IPS-NIHi7 (cell line): ENCODE measurements around the gene ADAM29.
"Not testable (repeated sequence)": the region's sequence is repeated elsewhere in the genome, so short reads cannot be mapped to it uniquely, and the experiment has no call there.

Source experiments
- DNase-seq: peaks from one replicate; pipeline ENCODE4 v3.0.0; 2012; ENCODE audit warnings: mixed read lengths; ENCODE audit errors: extremely low spot score

ADAM29 gene

DNA sequence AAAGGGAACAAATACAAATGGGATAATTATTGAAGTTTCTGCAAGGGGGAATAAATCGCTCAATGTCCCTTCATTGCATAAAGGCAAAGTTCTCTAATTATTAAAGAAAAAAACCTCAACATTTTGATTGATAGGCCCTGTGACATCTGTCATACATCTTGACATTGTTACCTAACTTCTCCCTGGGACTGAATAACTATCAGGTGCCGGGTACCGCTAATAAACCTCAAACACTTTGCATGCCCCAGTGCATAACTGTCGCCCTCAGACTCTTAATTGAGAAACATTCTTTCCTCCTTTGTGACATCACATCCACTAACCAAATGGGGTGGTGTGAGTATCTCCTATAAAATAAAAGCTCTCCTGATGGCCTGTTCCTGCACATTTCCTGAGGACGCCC is at the start of gene ADAM29:
ADAM29 (plus strand) TSS at position 301 of the 400 bp plus-strand sequence. CDS start 57,168 bp downstream, outside the sequence.
- DNase-seq = no peak

DNA sequence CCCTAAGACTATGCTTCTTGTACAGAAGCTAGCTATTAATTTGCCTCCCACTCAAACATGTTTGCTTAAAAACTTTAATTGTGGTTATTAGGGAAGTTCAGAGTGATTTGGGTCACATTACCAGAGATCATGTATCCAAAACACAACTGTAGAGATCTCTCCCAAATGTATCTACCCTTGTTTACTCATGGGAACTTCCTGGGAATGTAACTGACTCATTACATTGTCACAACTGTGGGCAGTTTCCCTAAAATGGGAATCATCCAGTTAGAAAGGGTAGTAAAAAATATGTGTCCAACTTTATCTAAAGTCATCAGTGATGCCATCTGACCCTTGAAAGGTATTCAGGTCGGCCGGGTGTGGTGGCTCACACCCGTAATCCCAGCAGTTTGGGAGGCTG is 48.8 kb upstream of the ADAM29 start:
- DNase-seq = no peak

DNA sequence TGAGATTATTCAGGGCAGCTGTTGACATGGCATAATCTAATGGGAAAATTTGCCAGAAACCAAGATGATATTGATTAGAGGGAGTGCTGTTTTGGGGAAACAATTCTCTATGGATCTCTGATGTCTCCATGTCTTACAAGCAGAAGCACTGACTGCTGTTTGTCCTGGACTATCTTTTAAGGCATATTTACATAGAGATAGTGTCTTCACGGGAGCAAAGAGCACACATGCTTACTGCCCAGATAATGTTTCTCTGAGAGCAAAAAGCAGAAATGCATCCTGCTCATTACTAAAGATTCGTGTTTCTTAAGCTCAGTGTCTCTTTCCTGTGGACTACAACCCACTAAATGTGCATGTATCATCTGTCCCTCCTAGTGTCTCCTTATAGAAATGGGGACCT is 47.8 kb upstream of the ADAM29 start:
- no peak for DNase-seq

DNA sequence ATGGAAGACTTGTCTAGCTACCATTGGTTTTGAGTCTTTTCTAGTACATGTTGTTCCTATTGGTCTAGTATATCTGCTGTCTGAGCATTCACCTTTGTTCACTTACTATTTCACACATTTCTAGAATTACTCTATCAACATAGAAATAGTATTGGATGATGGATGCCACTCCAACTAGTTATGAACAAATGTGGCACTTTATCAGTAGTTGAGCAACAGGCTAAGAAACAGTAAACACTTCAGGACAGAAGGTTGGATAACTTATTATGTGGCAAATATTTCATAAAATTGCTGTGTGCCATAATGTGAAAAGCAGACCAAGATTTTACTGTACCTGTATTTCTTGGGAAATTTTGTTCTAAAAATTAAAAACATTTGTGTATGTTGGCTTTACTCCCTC is 46.8 kb upstream of the ADAM29 start:
- no peak for DNase-seq

DNA sequence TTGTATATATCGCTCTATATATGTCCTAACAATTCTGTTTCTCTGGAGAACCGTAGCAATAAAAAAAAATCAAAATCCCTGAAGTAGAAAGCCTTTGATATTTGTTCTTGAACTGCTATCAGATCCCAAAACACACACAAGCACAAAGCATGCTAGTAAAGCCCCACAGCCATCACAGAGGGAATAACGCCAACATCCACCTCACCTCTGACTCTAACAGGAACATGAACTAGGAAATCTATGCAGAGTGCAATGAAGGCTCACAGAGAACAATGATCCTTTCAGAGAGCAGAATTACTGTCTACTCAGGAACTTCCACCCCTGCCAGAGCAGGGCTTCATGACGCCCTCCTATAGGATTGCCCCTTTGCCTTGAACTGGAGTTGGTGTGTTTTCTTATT is 45.0 kb upstream of the ADAM29 start:
- not testable (repeated sequence) for DNase-seq

DNA sequence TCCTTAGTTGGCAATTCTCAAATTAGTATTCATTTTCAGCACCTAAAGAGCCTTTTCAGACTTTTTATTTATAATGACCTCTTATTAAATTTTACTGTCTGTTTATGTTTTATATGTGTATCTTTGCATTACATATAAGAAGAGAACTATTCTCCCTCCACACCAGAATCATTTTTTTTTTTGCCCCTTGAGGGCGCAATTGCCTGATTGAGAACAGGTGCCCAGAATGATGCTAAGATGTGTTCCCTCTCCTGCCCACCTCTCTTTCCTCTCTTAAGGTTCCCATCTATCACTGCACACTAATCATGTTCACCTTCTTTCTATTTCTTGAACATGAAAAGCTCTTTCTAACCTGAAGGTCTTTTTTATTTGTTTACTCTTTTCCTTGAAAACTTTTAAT is 44.2 kb upstream of the ADAM29 start:
- peak; percentile 40 for DNase-seq

DNA sequence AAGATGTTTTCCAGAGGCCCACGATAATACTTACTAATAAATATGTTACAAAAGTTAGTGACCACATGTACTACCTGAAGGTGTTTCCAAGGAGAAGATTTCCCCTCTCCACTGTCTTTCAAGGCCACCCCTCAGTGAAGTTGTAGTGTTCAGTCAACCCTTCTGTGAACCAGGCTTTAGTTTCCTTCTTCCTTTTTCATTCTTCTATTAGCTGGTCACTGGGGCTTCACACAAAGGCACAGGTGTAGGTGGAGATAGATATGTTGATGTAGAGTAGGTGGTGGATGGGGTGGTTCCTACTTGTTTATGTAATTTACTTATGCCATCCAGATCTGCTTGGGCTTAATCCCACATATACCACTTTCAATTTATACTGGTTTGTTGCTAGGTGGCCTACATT is 43.3 kb upstream of the ADAM29 start:
- no peak for DNase-seq

DNA sequence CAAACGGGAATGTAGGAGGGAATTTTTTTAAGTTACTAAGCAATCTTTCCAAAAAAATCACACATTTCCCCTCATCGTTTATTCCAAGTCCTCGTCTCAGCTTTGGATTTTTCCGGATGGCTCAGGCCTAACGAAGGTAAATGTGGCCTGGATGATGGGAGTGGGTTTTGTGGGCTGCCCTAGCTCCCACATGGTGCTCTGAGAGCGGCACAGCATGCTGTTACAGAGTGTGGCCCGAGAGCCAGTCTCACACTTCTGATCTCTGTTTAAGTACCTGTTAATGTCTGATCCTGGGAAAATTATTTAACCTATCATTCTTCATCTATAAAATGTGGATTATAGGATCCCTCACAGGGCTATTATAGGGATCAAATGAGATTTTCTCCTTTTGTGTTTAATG is 38.2 kb upstream of the ADAM29 start:
- DNase-seq = no peak

DNA sequence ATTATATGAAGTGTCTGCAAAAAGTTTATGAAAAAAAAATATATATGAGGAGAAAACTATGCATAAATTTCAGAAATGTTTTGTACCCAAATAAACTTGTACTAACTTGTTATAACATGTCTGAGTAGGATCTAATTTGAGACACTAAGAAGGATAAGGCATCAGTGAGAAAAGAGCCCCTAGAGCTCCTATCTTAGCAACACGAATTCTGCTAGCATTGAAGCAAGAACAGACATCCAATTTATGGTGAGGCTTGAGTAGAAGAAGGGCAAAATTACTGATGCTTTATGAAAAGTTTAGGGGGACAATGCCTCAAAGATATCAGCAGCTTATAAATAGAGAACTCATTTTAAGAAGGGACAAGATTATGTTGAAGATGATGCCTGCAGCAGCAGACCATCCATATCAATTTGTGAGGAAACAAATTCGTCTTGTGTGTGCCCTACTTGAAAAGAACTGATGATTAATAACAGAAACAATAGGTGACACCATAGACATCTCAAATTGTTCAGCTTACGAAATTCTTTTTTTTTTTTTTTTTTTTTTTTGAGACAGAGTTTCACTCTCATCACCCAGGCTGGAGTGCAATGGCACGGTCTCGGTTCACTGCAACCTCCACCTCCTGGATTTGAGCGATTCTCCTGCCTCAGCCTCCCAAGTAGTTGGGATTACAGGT is 35.7 kb upstream of the ADAM29 start:
- DNase-seq = no peak

DNA sequence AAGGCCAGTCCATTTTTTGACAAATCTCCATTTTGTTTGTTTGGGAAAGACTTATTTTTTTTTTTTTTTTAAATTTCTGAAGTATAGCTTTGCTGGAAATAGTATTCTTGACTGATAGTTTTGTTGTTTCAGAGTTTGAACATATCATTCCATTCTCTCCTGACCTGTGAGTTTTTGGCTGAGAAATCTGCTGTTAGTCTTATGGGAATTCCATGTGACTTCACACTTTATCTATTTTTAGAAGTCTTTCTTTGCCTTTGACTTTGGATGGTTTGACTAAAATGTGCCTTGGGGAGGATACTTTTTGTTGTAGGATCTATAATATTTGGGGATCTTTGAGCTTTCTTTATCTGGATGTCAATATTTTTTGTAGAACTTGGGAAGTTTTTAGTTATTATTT is 10.7 kb upstream of the ADAM29 start:
- no peak for DNase-seq

DNA sequence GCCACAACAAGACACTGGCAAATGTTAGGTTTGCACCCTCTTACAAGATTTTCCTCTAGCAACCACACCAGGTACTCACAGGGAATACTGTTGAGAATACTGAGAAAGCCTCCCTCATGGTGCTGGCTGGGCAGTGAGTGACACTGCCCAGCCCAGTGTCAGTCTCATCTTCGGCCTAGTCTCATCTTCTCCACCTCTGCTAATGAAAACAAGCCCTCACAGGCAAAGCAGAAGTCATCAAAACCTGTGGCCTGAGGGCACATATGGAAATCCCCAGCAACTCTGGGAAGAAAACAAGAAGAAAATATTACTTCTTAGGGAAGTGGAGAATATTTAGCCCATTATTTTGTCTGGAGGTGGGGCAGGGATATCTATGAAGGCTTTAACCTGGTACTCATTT is 7.9 kb upstream of the ADAM29 start:
- DNase-seq = no peak

DNA sequence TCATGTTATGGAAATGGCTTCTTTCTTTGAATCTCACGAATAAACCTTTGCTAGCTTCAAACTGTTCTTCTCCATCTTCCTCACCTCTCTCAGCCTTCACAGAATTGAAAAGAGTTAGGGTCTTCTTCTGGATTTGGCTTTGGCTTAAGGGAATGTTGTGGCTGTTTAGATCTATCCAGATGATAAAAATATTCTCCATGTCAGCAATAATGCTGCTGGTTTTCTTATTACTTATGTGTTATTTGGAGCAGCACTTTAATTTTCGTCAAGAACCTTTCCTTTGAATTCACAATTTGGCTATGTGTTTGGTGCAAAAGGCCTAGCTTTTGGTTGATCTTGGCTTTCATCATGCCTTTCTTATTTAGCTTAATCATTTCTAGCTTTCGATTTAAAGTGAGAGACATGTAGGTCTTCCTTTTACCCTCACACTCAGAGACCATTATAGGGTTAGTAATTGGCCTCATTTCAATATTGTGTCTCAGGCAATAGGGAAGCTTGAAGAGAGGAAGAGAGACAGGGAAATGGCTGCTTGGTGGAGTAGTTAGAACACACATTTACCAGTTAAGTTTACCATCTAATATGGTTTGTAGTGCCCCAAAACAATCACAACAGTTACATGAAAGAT is 5.1 kb upstream of the ADAM29 start:
- no peak for DNase-seq

DNA sequence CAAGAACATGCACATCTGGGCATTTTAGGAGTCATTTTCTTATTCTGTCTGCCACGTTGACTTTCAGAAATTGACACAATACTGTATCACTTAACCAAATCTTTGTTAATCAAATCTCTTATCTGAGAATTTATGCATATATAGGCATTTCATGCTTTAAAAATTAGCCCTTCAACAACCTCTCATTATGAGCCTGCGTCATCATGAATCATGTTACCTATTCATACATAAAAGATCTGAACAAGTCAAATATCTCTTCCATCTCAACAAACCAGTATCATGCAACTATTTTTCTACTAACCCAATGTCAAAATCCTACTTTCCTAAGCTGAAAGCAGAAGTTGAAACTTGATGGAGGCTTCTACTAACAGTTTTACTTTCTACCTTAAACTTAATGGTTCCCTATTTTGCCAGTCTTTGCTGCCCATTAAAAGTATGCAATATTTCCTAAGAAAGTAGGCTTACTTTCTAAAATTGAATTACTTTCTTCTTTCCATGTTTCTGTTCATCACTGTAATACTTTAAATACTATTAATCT is 1.8 kb downstream of the ADAM29 start:
- no peak for DNase-seq

DNA sequence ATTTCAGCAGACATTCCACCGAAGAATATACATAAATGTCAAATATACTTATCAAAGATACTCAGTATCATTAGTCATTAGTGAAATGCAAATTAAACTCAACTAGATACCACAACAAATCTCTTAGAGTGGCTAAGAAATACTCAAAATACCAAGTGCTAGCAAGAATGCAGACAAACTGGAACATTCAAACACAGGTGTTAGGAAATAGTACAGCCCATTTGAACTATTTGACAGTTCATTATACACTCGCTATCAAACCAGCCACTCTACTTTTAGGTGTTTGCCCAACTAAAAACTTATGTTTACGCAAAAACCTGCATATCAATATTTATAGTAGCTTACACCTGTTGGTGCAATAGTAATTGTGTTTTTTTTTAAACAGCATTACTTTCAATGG is 8.8 kb downstream of the ADAM29 start:
- DNase-seq = no peak

DNA sequence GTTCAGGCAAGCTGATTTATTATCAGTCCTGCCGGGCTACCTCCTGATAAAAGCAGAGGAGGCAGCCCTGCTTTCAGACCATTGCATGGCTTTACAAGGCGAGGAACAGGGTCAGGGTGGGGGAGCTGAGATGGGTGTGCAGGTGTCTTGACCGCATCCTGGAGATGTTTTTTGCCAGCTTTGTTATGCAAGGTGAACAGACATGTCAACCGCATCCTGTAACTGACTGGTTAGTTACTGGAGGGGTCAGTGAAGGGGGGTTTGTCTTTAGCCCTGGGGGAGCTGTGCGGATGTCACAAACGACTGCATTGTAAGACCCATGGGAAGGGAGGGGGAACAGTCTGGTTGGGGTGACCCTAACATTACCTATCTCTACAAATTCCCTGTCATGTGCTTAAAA is 10.0 kb downstream of the ADAM29 start:
- no peak for DNase-seq

DNA sequence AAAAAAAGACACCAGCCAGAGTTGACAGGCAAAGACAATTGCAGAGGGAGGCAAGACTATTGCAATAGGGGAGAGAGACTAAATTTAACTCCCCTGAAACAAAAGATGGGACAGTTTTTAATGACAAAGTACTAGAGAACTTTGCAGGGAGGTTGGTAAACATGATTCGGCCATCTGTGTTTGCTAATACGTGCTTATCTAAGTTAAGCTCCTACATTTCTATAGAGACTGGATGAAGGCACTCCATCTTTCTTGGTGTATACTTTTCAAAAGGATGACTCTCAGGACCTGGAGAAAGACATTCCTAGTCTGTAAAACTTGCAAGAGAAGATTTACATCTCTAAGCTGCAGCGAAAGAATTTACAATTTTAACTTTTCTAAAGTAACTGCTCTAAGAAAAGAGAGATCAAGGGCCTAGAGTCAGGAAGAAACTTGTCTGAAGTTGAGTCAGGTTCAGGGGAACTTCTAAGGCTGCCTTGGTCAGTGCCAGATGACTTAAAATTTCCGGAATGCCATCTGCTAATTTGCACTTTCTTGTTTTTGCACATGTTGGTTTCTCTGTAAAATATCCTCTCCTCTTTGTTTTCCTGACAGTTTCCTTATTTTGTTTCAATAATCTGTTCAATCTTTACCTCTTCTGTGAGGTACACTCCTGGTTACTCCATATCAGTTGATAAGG is 10.6 kb downstream of the ADAM29 start:
- DNase-seq = no peak

DNA sequence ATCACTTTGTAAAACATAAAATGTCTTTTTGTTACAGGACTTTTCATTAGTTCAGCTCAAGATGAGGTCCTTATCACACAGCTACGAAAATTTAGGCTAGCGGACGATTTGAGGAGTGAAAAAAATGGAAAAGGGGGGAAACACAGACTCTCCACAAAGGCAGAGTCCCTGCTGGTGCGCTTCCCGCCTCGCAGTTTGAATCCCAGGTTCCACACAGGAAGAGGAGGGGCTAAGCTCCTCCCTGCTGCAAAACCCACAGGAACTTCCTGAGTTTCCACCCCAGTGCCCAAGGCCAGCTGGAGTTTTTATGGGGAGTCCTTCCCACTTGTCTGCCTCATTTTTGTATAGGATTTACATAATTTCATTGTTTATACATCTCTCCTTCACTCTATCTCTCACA is 11.2 kb downstream of the ADAM29 start:
- no peak for DNase-seq

DNA sequence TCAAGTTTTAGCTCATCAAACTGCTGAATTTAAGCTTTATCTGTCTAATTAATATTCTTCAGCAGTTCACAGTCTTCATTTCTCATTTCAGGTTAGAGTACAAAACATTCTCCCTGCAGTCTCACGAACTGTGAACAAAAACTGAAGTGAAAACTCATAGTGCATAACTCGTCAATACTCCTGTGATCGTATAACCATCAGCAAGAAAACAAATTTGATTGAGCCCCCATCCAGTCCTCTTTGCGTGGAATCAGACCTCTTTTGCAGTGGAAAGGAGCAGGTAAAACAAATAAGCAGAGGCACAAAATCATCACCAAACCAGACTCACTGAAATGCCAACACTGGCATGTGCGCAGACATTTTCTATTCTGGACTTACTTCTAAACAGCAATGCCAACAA is 12.7 kb downstream of the ADAM29 start:
- no peak for DNase-seq

DNA sequence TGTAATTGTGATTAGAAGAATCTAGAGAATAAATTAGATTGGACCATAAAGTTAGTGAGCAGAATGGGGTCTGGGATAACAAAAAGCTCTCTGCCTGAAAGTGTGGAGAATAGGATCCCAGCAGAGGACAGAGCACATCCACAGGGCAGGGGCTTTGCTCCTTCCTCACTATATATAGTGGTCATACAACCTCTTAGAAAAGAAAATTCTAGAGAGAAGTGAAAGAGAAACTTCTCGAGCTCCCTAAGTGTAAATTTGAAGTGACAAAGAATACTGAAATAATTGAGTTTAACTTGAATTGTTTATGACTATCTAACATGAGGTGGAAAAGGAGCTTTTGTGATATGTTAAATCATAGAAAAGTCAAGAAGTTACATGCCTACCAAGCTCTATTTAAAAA is 14.9 kb downstream of the ADAM29 start:
- no peak for DNase-seq

DNA sequence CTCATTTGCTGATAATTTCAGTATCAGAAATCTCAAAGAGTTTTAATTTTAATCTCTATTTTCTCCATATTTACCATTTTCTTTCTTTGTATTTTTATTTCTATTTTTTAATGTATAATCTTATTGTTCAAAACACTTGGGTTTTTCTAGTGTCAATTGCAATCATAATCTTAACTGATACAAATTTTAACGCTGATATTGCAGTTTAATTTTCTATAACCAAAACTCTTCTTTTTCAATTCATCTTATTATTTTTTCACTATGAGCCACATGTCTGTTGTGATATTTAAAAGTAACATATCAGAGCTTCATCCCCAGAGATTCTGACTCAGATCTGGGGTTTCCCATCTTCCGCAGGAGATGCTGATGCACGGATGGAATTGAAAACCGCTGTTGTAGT is 16.2 kb downstream of the ADAM29 start:
- no peak for DNase-seq

DNA sequence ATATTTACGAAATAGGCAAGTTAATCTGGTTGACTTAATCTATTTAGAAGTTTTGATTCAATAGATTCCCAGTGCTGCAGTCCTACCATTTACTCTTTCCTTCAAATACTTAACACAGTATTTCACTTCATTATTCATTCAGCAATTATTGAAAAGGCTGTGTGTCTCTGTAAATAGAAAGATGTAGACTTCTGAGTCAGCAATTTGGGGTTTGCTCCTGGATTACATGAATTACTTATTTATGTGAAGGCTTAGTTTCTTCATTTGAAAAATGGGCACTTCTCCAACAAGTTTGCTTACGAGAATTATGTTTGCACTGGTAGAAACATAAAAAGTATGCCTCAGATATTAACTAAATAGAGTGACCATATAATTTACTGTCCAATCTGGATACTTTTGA is 17.4 kb downstream of the ADAM29 start:
- DNase-seq = no peak

DNA sequence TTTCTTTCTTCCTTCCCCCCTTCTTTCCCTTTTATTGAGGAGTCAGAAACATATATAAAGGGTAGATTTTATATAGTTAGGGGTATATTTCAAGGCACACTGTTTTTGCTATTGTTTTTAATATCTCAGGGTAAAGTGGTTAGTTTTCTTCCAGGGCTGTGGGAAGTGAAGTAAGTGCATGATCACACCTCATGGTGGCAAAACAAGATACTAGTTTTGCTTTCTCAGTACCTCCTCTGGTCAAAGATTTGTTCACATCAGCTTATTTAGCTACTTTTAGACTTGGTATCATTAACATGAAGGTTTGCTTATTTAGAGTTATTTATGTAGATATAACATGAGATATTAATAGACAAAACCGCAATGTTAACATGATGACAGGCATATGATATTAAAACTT is 21.8 kb downstream of the ADAM29 start:
- DNase-seq = no peak

DNA sequence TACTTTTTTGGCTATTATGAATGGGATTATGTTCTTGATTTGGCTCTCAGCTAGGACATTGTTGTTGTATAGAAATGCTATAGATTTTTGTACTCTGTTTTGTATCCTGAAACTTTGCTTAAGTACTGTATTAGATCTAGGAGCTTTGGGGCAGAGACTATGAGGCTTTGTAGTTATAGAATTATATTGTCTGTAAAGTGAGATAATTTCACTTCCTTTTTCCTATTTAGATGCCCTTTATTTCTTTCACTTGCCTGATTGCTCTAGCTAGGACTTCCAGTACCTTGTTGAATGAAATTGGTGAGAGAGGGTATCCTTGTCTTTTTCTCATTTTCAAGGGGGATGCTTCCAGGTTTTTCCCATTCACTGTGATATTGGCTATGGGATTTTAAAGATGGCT is 28.1 kb downstream of the ADAM29 start:
- no peak for DNase-seq
